Testis (tissue), 2 donors: ENCODE data around the gene ZNF771.

Source experiments
- POLR2A ChIP-seq: fragments of 450-650 bp; IDR thresholded peaks from one replicate; pipeline ENCODE4 v1.6.1; 2017; ENCODE audit warnings: antibody characterized with exemption, mild to moderate bottlenecking, moderate library complexity
- TF ChIP-seq, protein P1 (sequence below), 3 experiments: fragments of 450-650 bp in 2 of 3; fragments of 200-600 bp in 1 of 3; sonication (generic) in 1 of 3; IDR thresholded peaks; one replicate each; pipeline ENCODE4 v1.5.1; 2016 to 2019; ENCODE audit warnings: antibody characterized with exemption in 3 of 3, mild to moderate bottlenecking in 2 of 3, moderate library complexity in 1 of 3

DNA sequence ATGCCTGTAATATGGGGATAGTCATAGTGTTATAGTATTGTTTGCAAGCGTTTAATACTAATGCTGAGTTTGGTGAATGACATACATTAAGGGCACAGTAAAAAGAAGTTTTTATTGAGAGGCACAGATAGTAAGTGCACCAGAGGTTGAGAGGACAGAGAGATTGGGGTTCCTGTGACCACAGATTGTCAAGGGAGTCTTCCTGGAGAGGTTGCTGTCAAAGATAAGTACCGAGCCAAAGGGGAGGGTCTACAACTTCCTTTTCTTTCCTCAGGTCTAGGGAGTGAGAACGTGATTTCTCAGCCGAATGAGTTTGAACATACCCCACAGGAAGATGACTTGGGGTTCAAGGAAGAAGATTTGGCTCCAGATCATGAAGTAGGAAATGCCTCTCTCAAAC lies 10.3 kb upstream of the ZNF771 start:
- TF ChIP-seq, protein P1, sequence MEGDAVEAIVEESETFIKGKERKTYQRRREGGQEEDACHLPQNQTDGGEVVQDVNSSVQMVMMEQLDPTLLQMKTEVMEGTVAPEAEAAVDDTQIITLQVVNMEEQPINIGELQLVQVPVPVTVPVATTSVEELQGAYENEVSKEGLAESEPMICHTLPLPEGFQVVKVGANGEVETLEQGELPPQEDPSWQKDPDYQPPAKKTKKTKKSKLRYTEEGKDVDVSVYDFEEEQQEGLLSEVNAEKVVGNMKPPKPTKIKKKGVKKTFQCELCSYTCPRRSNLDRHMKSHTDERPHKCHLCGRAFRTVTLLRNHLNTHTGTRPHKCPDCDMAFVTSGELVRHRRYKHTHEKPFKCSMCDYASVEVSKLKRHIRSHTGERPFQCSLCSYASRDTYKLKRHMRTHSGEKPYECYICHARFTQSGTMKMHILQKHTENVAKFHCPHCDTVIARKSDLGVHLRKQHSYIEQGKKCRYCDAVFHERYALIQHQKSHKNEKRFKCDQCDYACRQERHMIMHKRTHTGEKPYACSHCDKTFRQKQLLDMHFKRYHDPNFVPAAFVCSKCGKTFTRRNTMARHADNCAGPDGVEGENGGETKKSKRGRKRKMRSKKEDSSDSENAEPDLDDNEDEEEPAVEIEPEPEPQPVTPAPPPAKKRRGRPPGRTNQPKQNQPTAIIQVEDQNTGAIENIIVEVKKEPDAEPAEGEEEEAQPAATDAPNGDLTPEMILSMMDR (IDR thresholded peaks at IDR 0.05) = no peak
- TF ChIP-seq POLR2A = no peak
